Vagina (tissue), 2 donors: ENCODE results near the gene EEF1AKMT3. TPM values are rescaled to one million over a fixed set of nuclear protein-coding genes. Genes with fewer than 3 reads are reported as not detected.

Source experiments
- DNase-seq, 2 donors: peaks; one replicate each; pipeline ENCODE4 v3.0.0-alpha.2; 2017; ENCODE audit errors: extremely low spot score in 2 of 2
- H3K27ac ChIP-seq: fragments of 200-600 bp; sonication (generic); one replicate; pipeline ENCODE4 v1.5.1; 2019
- H3K27me3 ChIP-seq: fragments of 200-600 bp; sonication (generic); one replicate; pipeline ENCODE4 v1.5.1; 2019
- H3K36me3 ChIP-seq, 2 donors: fragments of 200-600 bp; sonication (generic); one replicate each; pipeline ENCODE4 v1.5.1; 2017 to 2019
- H3K4me1 ChIP-seq: fragments of 200-600 bp; sonication (generic); one replicate; pipeline ENCODE4 v1.5.1; 2019
- H3K4me3 ChIP-seq, 2 donors: fragments of 200-600 bp; sonication (generic); 1 replicate in 1 of 2; 2 replicates in 1 of 2; pipeline ENCODE4 v1.5.1; 2016 to 2019
- H3K9me3 ChIP-seq: fragments of 200-600 bp; sonication (generic); one replicate; pipeline ENCODE4 v1.5.1; 2019
- CTCF ChIP-seq, 3 experiments: fragments of 450-650 bp in 2 of 3; fragments of 200-600 bp in 1 of 3; sonication (generic) in 1 of 3; IDR thresholded peaks; one replicate each; pipeline ENCODE4 v1.5.1; 2017 to 2019; ENCODE audit warnings: antibody characterized with exemption in 3 of 3, mild to moderate bottlenecking in 2 of 3, moderate library complexity in 2 of 3
- POLR2A ChIP-seq, 2 donors: fragments of 450-650 bp; IDR thresholded peaks; one replicate each; pipeline ENCODE4 v1.6.1; 2017; ENCODE audit warnings: antibody characterized with exemption in 2 of 2, mild to moderate bottlenecking in 2 of 2, moderate library complexity in 2 of 2
- POLR2AphosphoS5 ChIP-seq, 2 donors: sonication (generic); formaldehyde crosslinking; IDR thresholded peaks; one replicate each; pipeline ENCODE4 v1.9.0; 2017; ENCODE audit warnings: antibody characterized with exemption in 2 of 2, mild to moderate bottlenecking in 2 of 2, low read depth in 1 of 2; ENCODE audit not compliant: insufficient read depth in 1 of 2
- intact Hi-C: fragments of 100-400 bp; cut with DNase I; formaldehyde crosslinking; loops from one replicate; pipeline ENCODE4 v1.15.1; 2023
- total RNA-seq: library from RNA; depleted of rRNA; stranded (reverse); fragments of >200 nt; gene quantifications from one replicate; pipeline ENCODE4 v1.2.3, GENCODE V29; 2016

Gene EEF1AKMT3
- total RNA-seq, 1 donor from 2014 or later = 9.3 TPM

DNA sequence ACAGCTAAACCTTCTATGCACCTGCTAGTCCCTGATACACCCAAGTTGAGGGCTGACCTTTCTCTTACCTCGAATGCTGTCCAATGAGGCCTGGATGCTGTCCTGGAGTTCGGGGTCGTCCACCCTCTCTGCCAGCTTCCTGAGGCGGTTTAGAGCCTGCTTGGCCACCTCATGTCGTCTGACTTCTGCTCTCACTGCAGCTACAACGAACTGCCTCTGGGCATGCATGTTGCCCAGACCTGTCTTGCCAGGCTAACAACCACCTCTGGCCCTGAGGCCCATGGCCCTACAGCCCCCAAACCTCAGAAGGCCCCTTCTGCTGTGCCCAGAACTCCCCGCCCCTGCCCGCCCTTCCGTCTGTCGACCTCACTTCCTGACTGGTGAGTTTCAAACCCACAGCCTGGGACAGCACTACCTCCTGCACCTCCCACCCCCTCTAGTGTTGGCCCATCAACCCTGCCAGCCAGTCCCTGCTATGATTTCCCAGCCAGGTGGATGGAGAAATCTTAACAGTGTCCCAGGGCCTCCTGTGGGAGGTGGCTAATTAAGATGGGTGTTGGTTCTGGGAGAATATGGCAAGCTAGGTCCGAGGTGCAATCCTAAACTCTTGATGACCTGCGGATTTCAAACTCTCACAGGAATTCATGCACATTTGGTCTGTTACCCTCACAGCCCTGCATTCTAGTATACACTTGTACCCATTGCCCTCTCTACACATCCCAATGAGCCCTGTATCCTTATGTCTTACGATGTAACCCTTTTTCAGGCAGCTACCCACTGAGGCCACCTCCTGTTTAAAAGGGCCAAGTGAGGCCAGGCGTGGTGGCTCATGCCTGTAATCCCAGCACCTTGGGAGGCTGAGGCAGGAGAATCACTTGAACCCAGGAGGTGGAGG, 30.3 kb upstream of the EEF1AKMT3 start:
- no peaks in the 10 kb centered on the region for H3K27me3 ChIP-seq
- H3K4me1 ChIP-seq = peaks cover 35% of the 10 kb centered on the region
- TF ChIP-seq POLR2A (IDR thresholded peaks at IDR 0.05) (no peak), POLR2AphosphoS5 (IDR thresholded peaks at IDR 0.05; ENCODE audit: insufficient read depth in 1 of 2, low read depth in 1 of 2) (no peak), CTCF (IDR thresholded peaks at IDR 0.05) (no peak)
- H3K27ac ChIP-seq = no peak overlapping the region
- intact Hi-C loops = no loop called here
- peaks cover 0 to 6% of the 10 kb centered on the region in 2 donors for H3K36me3 ChIP-seq
- no peak for DNase-seq
- peak overlapping the region in 1 of 2 donors; percentile 10 for H3K4me3 ChIP-seq
- H3K9me3 ChIP-seq = no peaks in the 10 kb centered on the region

DNA sequence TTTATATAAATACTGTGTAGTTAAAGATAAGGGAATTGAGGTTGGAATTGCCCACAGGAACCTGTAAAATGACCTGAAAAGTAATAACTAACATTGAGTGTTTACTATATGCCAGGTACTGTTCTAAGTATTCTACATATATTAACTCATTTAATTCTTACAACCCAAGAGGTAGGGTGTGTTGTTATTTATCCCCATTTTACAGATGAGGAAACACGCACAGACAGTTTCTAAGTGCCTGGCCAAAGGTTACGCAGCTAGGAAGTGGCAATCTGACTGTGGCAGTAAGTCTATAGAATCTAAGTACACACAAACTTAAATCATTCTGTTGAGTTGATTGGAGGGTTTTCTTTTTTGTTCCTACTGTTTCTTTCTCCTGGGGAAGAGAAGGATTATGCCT, 28.6 kb upstream of the EEF1AKMT3 start:
- H3K27ac ChIP-seq = no peak overlapping the region
- peaks cover 0 to 23% of the 10 kb centered on the region in 2 donors for H3K36me3 ChIP-seq
- no peaks in the 10 kb centered on the region for H3K9me3 ChIP-seq
- no peak for TF ChIP-seq POLR2A (IDR thresholded peaks at IDR 0.05)
- no peak for TF ChIP-seq CTCF (IDR thresholded peaks at IDR 0.05)
- no peak for TF ChIP-seq POLR2AphosphoS5 (IDR thresholded peaks at IDR 0.05; ENCODE audit: insufficient read depth in 1 of 2, low read depth in 1 of 2)
- intact Hi-C loops = no loop called here
- peaks cover 18% of the 10 kb centered on the region for H3K4me1 ChIP-seq
- no peak for DNase-seq
- H3K4me3 ChIP-seq = no peak overlapping the region
- H3K27me3 ChIP-seq = no peaks in the 10 kb centered on the region

- Histone ChIP-seq H3K9me3 (no peaks in the 10 kb centered on the region), H3K4me1 (peaks cover 14% of the 10 kb centered on the region), H3K4me3 (peak overlapping the region; percentile 59 to 67), H3K27me3 (no peaks in the 10 kb centered on the region), H3K27ac (peak overlapping the region; percentile 90), H3K36me3 (peaks cover 0 to 28% of the 10 kb centered on the region in 2 donors)
- intact Hi-C loops = no loop called here
- peak in 1 of 2 donors; percentile 94 for DNase-seq
- TF ChIP-seq POLR2AphosphoS5 (IDR thresholded peaks at IDR 0.05; ENCODE audit: insufficient read depth in 1 of 2, low read depth in 1 of 2) = no peak
- TF ChIP-seq POLR2A (IDR thresholded peaks at IDR 0.05) = no peak
- TF ChIP-seq CTCF (IDR thresholded peaks at IDR 0.05) = no peak
Observed at GRCh38 chr12:57744194-57744776, 28.1 kb upstream of the EEF1AKMT3 start.

- TF ChIP-seq CTCF (IDR thresholded peaks at IDR 0.05) (no peak), POLR2AphosphoS5 (IDR thresholded peaks at IDR 0.05; ENCODE audit: insufficient read depth in 1 of 2, low read depth in 1 of 2) (peak; percentile 88 to 89), POLR2A (IDR thresholded peaks at IDR 0.05) (peak in 1 of 2 donors; percentile 36)
- Histone ChIP-seq H3K36me3 (peaks cover 0 to 32% of the 10 kb centered on the region in 2 donors), H3K27me3 (no peaks in the 10 kb centered on the region), H3K27ac (peak within 1 kb of the TSS; percentile 90), H3K9me3 (no peaks in the 10 kb centered on the region), H3K4me3 (peak within 1 kb of the TSS; percentile 59 to 67), H3K4me1 (peaks cover 14% of the 10 kb centered on the region)
- DNase-seq = peak in 1 of 2 donors; percentile 97
- intact Hi-C loops = no loop called here
Observed at GRCh38 chr12:57744777-57745484, 27.5 kb upstream of the EEF1AKMT3 start, which contains the start of gene TSPAN31. TSS of gene TSPAN31 (plus strand) at chr12:57745039. CDS start at chr12:57745155, 116 bp downstream.
